Pericardium fibroblast (primary cell): Measurements from ENCODE around the gene PPP2R3A. TPM values are rescaled to one million over a fixed set of nuclear protein-coding genes. Genes with fewer than 3 reads are reported as not detected.

Source experiments
- total RNA-seq: library from RNA; depleted of rRNA; stranded (reverse); fragments of >200 nt; gene quantifications from 2 replicates; pipeline ENCODE4 v1.2.3, GENCODE V29; 2015

The PPP2R3A gene, protein sequence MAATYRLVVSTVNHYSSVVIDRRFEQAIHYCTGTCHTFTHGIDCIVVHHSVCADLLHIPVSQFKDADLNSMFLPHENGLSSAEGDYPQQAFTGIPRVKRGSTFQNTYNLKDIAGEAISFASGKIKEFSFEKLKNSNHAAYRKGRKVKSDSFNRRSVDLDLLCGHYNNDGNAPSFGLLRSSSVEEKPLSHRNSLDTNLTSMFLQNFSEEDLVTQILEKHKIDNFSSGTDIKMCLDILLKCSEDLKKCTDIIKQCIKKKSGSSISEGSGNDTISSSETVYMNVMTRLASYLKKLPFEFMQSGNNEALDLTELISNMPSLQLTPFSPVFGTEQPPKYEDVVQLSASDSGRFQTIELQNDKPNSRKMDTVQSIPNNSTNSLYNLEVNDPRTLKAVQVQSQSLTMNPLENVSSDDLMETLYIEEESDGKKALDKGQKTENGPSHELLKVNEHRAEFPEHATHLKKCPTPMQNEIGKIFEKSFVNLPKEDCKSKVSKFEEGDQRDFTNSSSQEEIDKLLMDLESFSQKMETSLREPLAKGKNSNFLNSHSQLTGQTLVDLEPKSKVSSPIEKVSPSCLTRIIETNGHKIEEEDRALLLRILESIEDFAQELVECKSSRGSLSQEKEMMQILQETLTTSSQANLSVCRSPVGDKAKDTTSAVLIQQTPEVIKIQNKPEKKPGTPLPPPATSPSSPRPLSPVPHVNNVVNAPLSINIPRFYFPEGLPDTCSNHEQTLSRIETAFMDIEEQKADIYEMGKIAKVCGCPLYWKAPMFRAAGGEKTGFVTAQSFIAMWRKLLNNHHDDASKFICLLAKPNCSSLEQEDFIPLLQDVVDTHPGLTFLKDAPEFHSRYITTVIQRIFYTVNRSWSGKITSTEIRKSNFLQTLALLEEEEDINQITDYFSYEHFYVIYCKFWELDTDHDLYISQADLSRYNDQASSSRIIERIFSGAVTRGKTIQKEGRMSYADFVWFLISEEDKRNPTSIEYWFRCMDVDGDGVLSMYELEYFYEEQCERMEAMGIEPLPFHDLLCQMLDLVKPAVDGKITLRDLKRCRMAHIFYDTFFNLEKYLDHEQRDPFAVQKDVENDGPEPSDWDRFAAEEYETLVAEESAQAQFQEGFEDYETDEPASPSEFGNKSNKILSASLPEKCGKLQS (N-terminal part only)
- 5.4 and 9.0 TPM in 2 replicates for total RNA-seq

GRCh38 chr3:135965506-135966270, at the start of gene PPP2R3A:
TSS of gene PPP2R3A (plus strand) at chr3:135965728. CDS start at chr3:136001499, 35,771 bp downstream.

GRCh38 chr3:136196064-136196400, 230.5 kb downstream of the PPP2R3A start, which contains the start of gene MSL2:
TSS of gene MSL2 (minus strand) at chr3:136196335. CDS start at chr3:136195113, 1,222 bp downstream.

Other genes starting within 250 kb of the PPP2R3A start
- 8.4 and 10.5 TPM in 2 replicates for gene MSL2, start 230.6 kb downstream of the PPP2R3A start, total RNA-seq